Measurements from ENCODE around the gene YWHAH.

DNA sequence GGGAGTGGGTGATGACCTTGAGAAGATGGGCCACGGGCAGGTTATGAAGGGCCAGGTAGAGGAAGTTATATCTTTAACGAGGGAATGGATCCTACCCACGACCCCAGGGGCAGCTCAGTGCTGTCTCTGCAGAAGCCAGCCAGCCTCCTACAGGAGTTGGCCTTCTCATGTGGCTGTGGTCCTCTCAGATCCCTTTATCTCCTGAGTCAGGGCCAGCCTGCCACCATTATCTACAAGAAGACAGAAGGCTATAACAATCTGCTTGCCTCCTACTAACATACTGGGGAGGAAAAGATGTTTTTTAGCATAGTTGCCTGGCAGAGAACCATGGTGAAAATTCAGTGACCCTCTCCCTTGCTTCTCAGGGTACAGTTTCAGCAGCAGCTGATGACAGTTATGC is 7.0 kb upstream of the YWHAH start:
- TF ChIP-seq, protein P1, sequence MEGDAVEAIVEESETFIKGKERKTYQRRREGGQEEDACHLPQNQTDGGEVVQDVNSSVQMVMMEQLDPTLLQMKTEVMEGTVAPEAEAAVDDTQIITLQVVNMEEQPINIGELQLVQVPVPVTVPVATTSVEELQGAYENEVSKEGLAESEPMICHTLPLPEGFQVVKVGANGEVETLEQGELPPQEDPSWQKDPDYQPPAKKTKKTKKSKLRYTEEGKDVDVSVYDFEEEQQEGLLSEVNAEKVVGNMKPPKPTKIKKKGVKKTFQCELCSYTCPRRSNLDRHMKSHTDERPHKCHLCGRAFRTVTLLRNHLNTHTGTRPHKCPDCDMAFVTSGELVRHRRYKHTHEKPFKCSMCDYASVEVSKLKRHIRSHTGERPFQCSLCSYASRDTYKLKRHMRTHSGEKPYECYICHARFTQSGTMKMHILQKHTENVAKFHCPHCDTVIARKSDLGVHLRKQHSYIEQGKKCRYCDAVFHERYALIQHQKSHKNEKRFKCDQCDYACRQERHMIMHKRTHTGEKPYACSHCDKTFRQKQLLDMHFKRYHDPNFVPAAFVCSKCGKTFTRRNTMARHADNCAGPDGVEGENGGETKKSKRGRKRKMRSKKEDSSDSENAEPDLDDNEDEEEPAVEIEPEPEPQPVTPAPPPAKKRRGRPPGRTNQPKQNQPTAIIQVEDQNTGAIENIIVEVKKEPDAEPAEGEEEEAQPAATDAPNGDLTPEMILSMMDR (IDR thresholded peaks at IDR 0.05; ENCODE audit: insufficient read depth, low read length), result no peak
- TF ChIP-seq, protein P2, sequence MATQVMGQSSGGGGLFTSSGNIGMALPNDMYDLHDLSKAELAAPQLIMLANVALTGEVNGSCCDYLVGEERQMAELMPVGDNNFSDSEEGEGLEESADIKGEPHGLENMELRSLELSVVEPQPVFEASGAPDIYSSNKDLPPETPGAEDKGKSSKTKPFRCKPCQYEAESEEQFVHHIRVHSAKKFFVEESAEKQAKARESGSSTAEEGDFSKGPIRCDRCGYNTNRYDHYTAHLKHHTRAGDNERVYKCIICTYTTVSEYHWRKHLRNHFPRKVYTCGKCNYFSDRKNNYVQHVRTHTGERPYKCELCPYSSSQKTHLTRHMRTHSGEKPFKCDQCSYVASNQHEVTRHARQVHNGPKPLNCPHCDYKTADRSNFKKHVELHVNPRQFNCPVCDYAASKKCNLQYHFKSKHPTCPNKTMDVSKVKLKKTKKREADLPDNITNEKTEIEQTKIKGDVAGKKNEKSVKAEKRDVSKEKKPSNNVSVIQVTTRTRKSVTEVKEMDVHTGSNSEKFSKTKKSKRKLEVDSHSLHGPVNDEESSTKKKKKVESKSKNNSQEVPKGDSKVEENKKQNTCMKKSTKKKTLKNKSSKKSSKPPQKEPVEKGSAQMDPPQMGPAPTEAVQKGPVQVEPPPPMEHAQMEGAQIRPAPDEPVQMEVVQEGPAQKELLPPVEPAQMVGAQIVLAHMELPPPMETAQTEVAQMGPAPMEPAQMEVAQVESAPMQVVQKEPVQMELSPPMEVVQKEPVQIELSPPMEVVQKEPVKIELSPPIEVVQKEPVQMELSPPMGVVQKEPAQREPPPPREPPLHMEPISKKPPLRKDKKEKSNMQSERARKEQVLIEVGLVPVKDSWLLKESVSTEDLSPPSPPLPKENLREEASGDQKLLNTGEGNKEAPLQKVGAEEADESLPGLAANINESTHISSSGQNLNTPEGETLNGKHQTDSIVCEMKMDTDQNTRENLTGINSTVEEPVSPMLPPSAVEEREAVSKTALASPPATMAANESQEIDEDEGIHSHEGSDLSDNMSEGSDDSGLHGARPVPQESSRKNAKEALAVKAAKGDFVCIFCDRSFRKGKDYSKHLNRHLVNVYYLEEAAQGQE (IDR thresholded peaks at IDR 0.05; ENCODE audit: insufficient replicate concordance, low read depth), result no peak
- no peak for TF ChIP-seq POLR2AphosphoS5 (IDR thresholded peaks at IDR 0.05; ENCODE audit: low read depth)
- no peak for TF ChIP-seq GABPA (IDR thresholded peaks at IDR 0.05; ENCODE audit: low read depth)
- no peak for TF ChIP-seq SPI1 (IDR thresholded peaks at IDR 0.05; ENCODE audit: borderline replicate concordance, low read depth)

All from HL-60 (cell line).